Right atrium auricular region (tissue), 2 donors: ENCODE data around the gene MCUB. TPM values are rescaled to one million over a fixed set of nuclear protein-coding genes. Genes with fewer than 3 reads are reported as not detected.
"Not testable (repeated sequence)": the region's sequence is repeated elsewhere in the genome, so short reads cannot be mapped to it uniquely, and the experiment has no call there.

Experiments
- DNase-seq: peaks from one replicate; pipeline ENCODE4 v3.0.0-alpha.2; 2019; ENCODE audit warnings: low spot score
- H3K27ac ChIP-seq, 2 donors: fragments of 200-600 bp; sonication (generic); 1 replicate in 1 of 2; 2 replicates in 1 of 2; pipeline ENCODE4 v1.5.1; 2016 to 2019
- H3K27me3 ChIP-seq, 2 donors: fragments of 200-600 bp; sonication (generic); one replicate each; pipeline versions ENCODE4 v1.5.1 to v1.6.0; 2017 to 2019
- H3K36me3 ChIP-seq: fragments of 200-600 bp; sonication (generic); one replicate; pipeline ENCODE4 v1.5.1; 2016
- H3K4me1 ChIP-seq, 2 donors: fragments of 200-600 bp; sonication (generic); one replicate each; pipeline versions ENCODE4 v1.5.1 to v1.6.0; 2017 to 2019
- H3K4me3 ChIP-seq, 2 donors: fragments of 200-600 bp; sonication (generic); 1 replicate in 1 of 2; 2 replicates in 1 of 2; pipeline ENCODE4 v1.5.1; 2017 to 2019; ENCODE audit warnings: mild to moderate bottlenecking in 1 of 2, moderate library complexity in 1 of 2
- H3K9me3 ChIP-seq, 2 donors: fragments of 200-600 bp; sonication (generic); one replicate each; pipeline ENCODE4 v1.5.1; 2019
- CTCF ChIP-seq, 2 donors: fragments of 200-600 bp; sonication (generic); IDR thresholded peaks; one replicate each; pipeline ENCODE4 v1.5.1; 2019; ENCODE audit warnings: antibody characterized with exemption in 2 of 2
- total RNA-seq, 2 donors: library from RNA; depleted of rRNA; stranded (reverse); fragments of >200 nt; gene quantifications; one replicate each; pipeline ENCODE4 v1.1.0, GENCODE V29; 2016

MCUB gene
- total RNA-seq, 2 donors from 2014 or later, result 25.0 to 28.1 TPM

DNA sequence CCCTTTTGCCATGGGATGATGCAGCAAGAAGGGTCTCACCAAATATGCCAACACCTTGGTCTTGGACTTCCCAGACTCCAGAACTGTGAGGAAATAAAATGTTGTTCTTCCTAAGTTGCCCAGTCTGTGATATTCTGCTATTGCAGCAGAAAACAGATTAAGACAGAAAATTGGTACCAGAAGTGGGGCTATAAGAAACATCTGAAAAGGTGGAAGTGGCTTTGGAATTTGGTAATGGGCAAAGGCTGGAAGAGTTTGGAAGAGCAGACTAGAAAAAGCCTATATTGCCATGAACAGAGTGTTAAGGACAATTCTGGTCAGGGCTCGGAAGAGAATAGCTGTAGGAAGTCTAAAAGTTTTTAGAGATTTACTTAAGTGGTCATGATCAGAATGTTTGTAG lies 115.8 kb downstream of the MCUB start:
- DNase-seq, result no peak
- no peak for TF ChIP-seq CTCF (IDR thresholded peaks at IDR 0.05)
- no peaks in the 10 kb centered on the region for H3K4me1 ChIP-seq
- no peaks in the 10 kb centered on the region for H3K36me3 ChIP-seq
- no peak overlapping the region for H3K27ac ChIP-seq
- no peaks in the 10 kb centered on the region for H3K9me3 ChIP-seq
- no peaks in the 10 kb centered on the region for H3K27me3 ChIP-seq
- no peak overlapping the region for H3K4me3 ChIP-seq

DNA sequence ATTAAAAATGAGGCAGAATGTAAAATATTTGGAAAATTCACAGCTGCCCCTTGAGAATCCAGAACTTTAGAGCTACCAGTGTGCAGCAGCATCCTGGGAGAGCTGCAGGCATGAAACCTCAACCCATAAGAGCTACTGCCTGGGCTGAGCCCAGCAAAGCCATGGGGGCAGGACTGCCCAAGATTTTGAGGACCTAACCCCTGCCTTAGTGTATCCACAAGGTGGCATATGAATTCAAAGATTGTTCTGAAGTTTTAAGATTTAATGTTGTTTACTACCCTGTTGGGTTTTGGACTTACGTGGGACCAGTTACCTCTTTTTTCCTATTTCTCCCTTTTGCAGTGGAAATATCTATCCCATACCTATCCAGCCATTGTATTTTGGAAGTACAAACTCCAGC lies 116.8 kb downstream of the MCUB start:
- Histone ChIP-seq H3K4me1 (no peaks in the 10 kb centered on the region), H3K9me3 (no peaks in the 10 kb centered on the region), H3K27ac (no peak overlapping the region), H3K27me3 (no peaks in the 10 kb centered on the region), H3K4me3 (no peak overlapping the region), H3K36me3 (no peaks in the 10 kb centered on the region)
- DNase-seq, result no peak
- no peak for TF ChIP-seq CTCF (IDR thresholded peaks at IDR 0.05)

GRCh38 chr4:109678472-109678871 lies 118.4 kb downstream of the MCUB start:
- H3K27me3 ChIP-seq, DNase-seq, H3K4me3 ChIP-seq, H3K27ac ChIP-seq, H3K4me1 ChIP-seq, H3K9me3 ChIP-seq, H3K36me3 ChIP-seq: not testable (repeated sequence)

- H3K4me3 ChIP-seq, H3K4me1 ChIP-seq, DNase-seq, H3K36me3 ChIP-seq, H3K27me3 ChIP-seq, H3K27ac ChIP-seq, H3K9me3 ChIP-seq: not testable (repeated sequence)
Measured at GRCh38 chr4:109678925-109679324, 118.9 kb downstream of the MCUB start.

- H3K27me3 ChIP-seq, result no peaks in the 10 kb centered on the region
- H3K36me3 ChIP-seq, result peaks cover 25% of the 10 kb centered on the region
- no peak for DNase-seq
- H3K9me3 ChIP-seq, result no peaks in the 10 kb centered on the region
- no peak for TF ChIP-seq CTCF (IDR thresholded peaks at IDR 0.05)
- H3K27ac ChIP-seq, result no peak overlapping the region
- H3K4me3 ChIP-seq, result no peak overlapping the region
- H3K4me1 ChIP-seq, result no peaks in the 10 kb centered on the region
Measured at GRCh38 chr4:109682875-109683274, 122.8 kb downstream of the MCUB start.

- Histone ChIP-seq H3K4me1 (no peaks in the 10 kb centered on the region), H3K9me3 (no peaks in the 10 kb centered on the region), H3K27ac (no peak overlapping the region), H3K36me3 (peaks cover 25% of the 10 kb centered on the region), H3K27me3 (no peaks in the 10 kb centered on the region), H3K4me3 (no peak overlapping the region)
- DNase-seq, result no peak
- TF ChIP-seq CTCF (IDR thresholded peaks at IDR 0.05), result no peak
Measured at GRCh38 chr4:109683621-109684253, 123.7 kb downstream of the MCUB start.

DNA sequence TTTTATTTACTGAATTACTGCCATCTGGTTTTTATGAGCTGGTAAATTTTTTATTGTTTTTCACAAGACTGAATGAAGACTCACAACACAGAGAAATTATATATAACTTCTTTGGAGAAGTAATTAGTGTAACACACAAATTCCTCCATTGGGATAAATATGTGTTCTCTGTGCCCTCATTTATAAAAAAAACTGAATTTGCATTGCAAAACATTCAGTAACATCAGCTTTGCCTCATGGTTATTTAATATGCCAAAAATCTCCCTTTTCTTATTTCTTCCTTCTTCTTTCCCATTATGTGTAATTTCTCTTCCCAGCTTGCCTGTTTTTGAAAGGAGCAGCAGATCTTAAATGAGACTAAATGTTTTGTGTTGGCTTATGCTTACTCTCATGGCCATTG lies 124.7 kb downstream of the MCUB start:
- no peak for DNase-seq
- Histone ChIP-seq H3K27me3 (no peaks in the 10 kb centered on the region), H3K9me3 (no peaks in the 10 kb centered on the region), H3K4me1 (no peaks in the 10 kb centered on the region), H3K4me3 (no peak overlapping the region), H3K27ac (no peak overlapping the region), H3K36me3 (peaks cover 25% of the 10 kb centered on the region)
- no peak for TF ChIP-seq CTCF (IDR thresholded peaks at IDR 0.05)
